Globus pallidus (tissue), 1 donor: ENCODE results near the gene BCL2L2.
"Not testable (repeated sequence)": the region's sequence is repeated elsewhere in the genome, so short reads cannot be mapped to it uniquely, and the experiment has no call there.

Experiments
- DNase-seq: peaks from one replicate; pipeline ENCODE4 v3.0.0-alpha.2; 2015; ENCODE audit warnings: low spot score

The BCL2L2 gene, protein sequence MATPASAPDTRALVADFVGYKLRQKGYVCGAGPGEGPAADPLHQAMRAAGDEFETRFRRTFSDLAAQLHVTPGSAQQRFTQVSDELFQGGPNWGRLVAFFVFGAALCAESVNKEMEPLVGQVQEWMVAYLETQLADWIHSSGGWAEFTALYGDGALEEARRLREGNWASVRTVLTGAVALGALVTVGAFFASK

DNA sequence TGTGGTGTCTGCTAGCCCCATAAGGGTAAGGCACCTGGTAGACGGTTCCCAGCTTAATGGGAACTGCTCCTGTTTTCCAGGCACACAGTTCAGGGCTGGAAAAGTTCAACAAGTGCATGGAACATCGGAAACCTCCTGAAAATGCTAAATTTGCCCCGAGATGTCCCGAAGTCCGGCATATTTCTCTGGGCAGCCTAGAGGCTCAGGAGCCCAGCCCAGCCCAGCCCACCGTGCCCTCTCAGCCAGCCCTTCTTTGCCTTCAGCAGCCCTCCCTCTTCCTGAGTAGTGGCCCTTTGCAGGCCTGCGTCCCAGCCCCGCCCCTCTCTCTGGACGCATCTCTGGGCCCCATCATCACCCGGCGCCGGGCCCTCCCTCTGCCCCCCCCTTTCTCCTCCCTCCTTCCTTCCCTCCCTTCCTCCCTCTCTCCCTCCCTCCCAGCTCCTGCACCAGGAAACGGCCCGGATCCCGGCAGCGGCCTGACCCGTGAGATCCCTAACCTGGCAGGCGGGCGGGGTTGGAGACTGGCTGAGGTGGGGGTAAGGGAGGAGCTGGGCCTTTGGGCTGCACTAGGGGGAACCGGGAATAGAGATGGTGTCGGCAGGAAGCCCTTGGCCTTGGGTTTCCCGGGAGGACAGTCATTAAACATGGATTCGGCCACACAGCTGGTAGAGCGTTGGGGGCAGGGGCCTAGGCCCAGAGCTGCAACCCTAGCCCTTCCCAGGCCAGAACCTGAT, at the start of gene BCL2L2:
Gene BCL2L2 (plus strand): TSS at position 422 of the 734 bp plus-strand sequence. CDS start 935 bp downstream, outside the sequence.
- DNase-seq = peak; percentile 93

DNA sequence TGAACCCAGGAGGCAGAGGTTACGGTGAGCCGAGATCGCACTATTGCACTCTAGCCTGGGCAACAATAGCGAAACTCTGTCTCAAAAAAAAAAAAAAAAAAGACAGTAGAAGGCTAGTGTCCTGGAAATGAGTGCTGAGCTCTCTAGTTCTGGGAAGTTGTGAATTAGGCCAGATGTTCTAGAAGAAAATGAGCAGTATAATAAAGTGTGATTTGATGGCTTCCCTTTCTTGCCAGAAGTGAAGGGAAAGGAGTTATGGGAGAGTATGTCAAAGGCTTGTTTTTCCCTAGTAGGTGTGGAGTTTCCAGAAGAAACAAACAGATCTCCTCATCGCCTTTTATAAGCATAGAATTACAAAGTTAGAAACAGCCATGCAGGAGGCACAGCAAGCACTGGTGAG, 48.4 kb upstream of the BCL2L2 start:
- no peak for DNase-seq

DNA sequence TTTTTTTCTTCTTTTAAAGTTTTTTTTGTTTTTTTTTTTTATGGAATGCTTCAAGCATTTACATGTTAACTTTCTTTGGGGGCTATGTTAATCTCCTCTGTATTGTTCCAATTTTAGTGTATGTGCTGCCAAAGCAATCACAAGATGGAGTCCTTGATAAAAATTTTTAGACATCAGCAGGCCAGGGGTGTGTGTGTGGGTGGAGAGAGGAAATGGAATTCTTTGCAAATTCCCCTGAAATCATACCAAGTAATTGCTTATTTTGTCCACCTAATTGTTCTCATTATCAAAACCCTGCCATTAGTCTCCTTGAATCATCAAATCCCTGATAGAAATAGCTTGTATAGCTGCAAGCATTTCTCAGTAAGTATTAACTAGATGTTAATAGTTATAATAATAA, 47.2 kb upstream of the BCL2L2 start:
- DNase-seq = no peak

DNA sequence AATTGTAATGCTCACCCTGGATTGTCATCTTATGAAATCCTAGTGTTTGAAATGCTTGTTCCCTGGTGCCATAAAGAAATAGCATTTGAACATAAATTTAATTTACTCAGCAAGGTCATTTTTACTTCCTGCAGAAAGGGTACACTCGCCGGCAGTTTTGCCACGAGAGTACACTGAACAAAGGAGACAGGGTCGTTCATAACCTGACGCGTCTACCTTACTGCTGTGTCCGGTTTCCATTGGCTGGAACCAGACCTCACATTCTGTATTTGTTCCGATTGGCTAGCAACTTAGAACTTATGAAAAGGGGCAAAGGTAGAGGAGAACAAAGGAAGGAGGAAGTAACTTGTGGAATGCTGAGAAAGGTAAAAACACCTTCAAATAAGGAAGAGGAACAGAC, 45.8 kb upstream of the BCL2L2 start:
- not testable (repeated sequence) for DNase-seq

DNA sequence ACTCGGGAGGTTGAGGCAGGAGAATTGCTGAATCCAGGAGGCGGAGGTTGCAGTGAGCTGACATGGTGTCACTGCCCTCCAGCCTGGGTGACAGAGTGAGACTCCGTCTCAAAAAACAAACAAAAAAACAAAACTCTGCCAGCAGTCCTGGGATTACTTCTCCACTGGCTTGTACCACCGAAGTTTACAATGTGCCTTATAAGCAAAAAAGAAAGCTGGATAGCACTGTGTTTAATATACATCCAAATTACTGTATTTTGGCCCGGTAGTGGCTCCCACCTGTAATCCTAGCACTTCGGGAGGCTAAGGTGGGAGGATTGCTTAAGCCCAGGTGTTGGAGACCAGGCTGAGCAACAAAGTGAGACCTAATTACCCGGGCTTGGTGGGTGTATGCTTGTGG, 37.4 kb upstream of the BCL2L2 start:
- no peak for DNase-seq

DNA sequence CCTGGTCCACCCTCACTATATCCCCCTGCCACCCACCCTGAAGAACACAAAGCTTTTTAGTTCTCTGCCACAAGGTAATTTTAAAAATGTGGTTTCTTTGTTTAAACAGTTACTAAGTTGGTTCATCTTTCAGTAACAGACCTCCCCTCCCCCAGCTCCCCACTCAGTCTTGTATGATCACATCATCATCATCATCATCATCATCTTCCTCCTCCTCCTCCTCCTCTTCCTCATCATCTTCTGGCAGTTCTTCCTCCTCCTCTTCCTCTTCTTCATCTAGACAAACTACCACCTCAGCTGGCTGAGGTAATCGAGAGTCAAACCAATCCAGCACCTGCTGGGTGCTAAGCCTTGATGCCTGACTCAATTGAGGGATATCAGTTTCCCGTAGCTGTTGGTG, 31.2 kb upstream of the BCL2L2 start:
- no peak for DNase-seq

DNA sequence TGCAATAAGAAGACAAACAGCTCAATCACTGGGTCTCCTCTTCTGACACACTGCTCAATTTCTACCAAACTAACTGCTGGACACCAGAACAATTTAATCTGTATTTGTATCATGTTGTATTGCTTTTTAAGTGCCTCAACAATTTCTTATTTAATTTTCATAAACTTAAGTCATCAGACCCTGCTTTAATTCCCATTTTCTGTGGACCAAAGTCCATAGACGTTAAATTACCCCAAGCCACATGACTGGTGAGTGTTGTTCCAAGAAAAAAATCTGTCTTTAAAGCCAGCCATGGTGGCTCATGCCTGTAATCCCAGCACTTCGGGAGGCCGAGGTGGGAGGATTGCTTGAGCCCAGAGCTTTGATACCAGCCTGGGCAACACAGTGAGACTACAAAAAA, 29.4 kb upstream of the BCL2L2 start:
- no peak for DNase-seq

DNA sequence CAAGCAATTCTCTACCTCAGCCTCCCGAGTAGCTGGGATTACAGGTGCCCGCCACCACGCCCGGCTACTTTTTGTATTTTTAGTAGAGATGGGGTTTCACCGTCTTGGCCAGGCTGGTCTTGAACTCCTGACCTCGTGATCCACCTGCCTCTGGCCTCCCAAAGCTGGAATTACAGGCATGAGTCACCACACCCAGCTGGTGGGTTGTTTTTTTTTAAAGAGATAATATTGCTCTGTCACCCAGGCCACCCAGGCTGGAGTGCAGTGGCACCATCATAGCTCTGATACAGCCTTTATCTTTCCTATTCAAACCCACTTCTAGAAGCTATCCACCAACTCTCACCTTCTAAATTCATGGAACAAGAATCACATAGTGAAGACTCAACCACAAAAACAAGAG, 28.7 kb upstream of the BCL2L2 start:
- DNase-seq = not testable (repeated sequence)

DNA sequence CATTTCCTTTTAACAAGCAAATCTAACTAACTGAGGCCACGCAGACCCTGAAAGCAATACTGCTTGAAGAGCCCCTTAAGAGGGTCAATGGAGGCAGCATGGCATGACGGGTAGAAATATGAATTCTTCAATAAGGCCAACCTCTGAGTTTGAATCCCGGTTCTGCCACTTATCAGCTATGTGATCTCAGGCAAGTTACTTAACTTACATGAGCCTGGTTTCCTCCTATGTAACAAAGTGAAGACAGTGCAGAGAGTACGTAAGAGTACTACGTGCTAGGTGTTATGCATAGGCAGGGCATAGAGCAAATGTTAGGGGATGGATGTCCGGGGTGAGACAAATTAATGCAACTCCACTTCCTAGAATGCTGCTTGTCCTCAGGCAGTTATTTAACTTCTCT, 25.4 kb upstream of the BCL2L2 start:
- DNase-seq = no peak

DNA sequence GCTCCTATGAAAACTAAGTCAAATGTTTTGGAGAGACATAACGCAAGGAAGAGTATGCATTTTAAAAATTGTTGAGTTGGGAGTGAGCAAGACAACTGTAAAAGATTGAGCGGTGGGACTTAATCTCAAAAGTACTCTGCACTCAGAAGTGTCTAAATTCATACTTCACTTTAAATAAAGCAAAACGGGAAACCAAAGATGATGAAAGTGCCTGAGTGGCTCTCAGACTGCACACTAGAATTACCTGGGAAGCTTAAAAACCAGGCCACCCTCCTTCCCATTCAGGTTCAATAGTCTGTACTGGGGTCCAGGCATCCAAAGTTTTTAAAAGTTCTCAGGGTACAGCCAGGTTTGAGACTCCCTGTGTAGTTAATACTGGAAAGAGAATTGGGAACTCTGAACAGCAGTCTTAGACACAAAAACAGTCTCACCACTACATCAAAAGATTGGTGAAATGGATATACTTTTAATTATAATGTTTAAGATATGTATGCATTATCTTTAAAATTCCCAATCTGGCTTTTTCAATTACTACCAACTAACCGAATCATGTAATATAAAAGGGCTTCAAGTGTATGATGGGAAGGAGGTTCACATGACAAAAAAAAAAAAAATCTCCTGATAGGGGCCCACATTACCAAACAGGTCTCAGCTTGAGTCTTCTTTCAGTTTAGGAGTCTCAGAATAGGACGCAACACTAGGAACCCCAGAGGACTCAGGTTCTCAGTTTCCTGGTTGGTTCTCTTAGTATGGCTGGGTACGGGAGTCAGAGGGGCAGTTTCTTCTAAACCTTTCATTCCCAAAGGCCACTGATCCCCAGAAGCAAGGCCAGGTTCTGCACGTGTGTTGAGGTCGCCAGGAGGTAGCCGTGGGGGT, 21.7 kb upstream of the BCL2L2 start:
- DNase-seq = no peak

DNA sequence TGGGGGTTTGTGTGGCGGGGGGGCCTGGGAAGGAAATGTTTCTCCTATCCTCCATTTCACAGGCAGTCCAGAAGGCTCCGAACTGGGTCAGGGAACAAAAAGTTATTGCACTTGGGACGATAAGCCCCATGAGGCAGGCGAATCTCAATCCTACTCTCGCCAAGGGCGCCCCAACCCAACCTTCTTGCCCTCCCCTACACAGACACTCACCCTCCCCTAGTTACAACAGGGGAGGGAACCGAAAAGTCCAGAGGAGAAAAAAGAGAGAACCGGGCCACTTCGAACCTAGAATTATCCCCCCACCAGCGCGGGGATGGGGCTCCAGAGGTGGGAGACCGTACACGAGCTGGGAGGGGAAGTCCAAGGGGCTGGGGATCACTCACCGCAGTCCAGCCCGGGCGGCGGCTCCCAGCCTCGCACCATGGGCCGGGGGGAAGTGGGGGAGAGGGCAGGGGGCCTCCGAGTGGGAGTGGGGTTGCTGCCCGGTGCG, 21.1 kb upstream of the BCL2L2 start:
- peak; percentile 49 for DNase-seq

DNA sequence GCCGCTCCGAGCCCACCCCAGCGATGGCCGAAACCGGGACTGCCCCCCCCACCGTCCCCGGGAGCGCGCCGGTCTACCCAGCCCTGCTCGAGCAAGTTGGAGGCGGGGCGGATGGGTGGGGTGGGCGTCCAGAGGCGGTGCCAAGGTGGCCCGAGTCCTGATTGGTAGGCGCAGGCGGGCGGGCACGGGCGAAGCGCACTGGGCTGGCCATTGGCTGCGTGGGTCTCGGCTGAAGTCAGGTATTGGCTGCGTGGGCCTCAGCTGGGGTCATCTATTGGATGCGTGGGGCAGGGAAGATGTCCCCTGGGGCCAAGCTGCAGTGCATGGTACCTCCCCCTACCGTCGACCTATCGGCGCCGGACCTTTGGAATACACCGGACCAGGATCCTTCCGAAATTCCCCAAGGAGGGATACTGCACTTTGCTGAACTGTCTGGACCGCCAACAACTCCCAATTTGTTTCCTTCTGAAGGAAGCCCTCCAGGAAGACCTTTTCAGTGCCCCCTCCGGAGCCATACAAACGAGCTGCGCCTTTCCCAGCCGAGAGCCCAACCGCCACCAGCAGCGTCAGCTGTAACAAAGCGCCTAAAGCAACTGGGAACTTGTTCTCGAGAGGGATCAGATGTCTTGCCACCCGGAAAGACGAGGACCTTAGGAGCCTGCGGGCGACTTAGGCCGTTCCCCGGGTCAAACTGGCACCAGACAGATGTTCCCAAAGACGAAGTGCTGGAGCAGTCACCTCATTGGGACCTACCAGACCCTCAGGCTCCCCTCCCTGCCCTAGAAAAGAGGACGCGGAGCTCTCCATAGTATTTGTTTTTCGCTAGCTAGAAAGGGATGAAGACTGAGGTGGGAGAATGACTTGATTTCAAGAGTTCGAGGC, 20.4 kb upstream of the BCL2L2 start, which contains the start of gene HOMEZ:
Gene HOMEZ (minus strand): TSS at position 113 of the 882 bp plus-strand sequence. CDS start 180 bp downstream, outside the sequence.
- peak; percentile 99 for DNase-seq

DNA sequence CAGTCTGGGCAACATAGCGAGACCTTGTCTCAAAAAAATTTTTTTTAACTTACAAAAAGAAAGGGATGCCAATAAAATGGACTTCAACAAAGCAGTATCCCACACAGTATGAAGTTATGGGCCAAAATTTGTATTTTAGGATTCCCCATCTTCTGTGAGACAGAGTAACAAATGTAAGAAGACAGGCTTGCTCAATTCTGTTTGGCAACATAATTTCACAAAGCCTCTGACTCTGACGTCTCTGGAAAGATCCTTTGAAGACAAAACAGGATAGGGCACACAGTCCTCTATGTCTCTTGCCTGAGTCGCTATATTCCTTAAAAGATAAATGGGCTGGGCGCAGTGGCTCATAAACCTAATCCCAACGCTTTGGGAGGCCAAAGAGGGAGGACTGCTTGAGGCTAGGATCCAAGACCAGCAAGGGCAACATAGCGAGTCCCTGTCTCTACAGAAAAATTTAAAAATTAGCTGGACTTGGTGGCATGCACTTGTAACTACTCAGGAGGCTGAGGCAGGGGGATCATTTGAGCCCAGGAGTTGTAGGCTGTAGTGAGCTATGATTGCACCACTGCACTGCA, 19.6 kb upstream of the BCL2L2 start:
- no peak for DNase-seq

DNA sequence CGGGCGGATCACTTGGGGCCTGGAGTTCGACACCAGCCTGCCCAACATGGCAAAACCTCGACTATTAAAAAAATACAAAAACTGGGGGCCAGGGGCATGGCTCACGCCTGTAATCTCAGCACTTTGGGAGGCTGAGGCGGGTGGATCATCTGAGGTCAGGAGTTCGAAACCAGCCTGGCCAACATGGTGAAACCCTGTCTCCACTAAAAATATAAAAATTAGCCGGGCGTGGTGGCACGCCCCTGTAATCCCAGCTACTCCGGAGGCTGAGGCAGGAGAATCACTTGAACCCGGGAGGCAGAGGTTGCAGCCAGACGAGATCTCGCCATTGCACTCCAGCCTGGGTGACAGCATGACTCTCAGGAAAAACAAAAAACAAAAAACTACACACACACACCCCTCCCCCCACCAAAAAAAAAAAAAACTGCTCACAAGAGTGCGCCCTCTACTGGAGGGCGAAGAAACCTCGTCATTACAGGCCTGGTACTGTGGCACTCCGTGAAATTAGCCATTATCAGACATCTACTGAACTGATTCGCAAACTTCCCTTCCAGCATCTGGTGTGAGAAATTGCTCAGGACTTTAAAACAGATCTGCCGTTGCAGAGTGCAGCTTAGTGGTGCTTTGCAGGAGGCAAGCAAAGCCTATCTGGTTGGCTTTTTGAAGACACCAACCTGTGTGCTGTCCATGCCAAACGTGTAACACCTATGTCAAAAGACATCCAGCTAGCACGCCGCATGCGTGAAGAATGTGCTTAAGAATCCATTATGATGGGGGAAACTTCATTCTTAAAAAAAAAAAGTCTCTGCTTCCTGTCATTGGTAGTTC, 11.7 kb upstream of the BCL2L2 start:
- DNase-seq = peak; percentile 72

DNA sequence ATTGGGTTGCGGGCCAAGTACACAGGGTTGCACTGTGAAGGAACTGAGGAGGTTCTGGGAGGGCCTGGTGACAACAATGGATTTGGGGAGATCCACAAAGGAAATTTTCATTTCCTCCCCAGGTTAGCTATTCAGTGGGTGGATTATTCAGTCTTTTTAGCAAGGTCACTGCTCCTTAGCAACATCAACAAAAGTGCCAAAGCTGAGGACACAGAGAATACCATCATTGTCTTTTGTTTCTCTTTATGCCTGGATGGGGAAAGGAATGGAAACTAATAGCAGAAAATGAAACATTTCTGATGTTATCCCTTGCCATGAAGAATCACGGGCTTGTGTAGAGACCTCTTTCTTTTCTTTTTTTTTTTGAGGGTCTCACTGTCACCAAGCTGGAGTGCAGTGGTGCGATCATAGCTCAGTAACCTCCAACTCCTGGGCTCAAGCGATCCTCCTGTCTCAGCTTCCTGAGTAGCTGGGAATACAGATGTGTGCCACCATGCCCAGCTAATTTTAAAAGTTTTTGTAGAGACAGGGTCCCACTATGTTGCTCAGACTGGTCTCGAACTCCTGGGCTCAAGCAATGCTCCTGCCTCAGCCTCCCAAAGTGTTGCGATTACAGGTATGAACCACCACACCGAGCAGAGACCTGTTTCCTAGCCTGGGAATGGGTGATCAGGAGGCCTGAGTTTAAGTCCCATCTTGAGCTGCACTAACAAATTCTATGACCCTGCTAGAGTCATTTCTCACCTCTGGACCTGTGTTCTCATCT, 10.4 kb upstream of the BCL2L2 start:
- no peak for DNase-seq

DNA sequence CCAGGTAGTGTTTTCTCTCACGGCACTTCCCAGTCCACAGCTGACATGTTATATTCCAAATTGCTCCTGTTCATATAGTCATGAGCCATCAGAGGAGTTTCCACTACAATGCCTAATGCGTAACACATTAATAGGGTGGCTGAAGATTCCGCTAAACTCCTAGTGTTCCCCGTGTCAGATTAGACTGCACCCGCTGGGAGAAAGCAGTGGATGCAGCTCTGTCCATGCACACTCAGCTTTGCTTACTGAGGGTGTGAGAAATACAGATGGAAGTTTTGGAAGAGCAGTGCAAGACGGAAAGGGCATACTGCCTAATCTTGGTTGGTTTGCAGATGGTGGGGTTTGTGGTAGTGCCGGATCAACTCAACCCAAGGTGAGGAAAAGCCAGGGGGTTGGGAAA, 9.5 kb upstream of the BCL2L2 start:
- DNase-seq = no peak

DNA sequence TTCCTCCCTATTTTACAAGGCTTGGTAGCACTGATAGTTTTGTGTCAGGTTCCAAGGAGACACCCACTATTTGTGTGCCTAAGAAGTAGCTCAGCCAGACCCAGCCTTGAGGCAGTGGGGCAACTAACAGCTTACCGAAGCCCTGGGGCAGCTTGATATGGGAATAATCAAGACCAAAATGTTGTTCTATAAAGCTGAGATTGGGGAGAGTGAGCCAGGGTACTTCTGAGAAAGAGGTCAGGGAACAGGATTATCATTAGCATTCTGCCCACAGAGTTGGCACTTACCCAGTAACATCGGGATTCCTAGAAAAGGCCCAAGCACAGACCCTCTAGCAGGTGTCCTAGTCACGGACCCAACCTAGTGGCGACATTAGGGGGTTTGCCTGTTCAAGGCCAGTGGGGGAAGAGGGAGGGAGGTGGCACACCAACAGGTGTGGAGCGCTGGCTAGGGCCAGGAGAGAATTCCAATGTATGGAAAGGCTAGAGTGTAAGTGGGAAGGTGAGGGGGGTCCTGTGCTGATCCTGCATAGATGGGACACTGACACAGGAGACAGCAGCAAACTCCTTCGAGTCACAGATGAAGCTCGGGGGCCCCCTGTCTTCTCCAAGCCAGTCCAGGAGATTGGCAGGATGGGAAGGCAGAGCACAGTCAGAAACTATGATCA, 8.9 kb upstream of the BCL2L2 start:
- DNase-seq = no peak

DNA sequence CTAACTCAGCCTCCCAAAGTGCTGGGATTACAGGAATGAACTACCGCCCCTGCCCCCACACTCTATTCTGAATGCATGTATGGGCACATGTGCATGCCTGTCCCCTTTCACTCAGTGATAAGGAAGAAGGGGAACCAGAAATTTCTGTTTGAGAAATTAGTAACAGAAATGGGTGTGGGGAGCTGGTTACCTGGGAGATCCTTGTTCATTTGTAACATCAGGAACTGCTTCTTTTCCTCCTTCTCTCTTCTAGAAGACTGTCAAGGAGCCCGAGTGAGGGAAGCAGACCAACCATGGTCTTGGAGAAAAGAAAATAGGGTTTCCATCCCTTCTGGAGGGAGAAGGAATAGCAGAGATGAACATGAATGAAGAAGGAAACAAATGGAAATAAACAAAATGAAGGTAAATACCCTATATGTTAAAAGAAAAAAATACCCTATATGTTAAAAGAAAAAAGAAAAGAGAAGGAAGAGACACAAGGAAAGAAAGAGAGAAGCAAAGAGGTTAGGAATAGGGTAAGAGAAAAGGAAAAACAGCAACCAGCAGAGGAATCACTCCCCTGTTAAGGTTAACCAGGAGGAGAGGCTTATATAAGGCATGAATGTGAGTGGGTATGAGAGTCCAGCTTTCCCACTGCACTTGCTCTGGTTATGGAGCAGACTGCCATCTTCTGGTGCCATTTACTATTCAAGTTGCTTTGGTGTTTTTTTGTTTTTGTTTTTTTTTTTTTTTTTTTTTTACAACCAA, 7.2 kb upstream of the BCL2L2 start:
- DNase-seq = peak; percentile 76
